ENCODE results near the gene SMARCD3. TPM values are rescaled to one million over a fixed set of nuclear protein-coding genes. Genes with fewer than 3 reads are reported as not detected.

SMARCD3 gene
- total and polyA plus RNA-seq, 2 of the 8 experiments (the other 6 are each of a cell fraction or from before 2014, with no cell fraction given): 3.0 to 5.6 TPM

DNA sequence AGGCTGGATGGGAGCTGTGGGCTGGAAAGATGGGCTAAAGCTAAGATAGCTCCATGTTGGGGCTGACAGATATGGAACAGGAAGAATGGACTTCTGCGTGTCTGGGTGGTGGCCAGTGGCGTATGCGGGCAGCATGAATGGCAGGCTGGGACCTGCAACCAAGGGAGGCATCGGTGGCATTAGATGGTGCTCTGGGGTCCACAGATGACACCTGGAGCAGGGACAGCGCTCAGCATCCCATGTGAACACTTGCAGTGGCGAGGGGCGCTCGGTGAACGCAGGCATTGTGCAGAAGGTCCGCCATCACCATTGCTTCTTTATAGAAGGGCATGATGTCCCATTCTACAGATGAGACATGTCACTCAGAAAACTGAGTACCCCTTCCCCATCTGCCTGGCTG is 21.0 kb upstream of the SMARCD3 start (continued):
- TF ChIP-seq, protein P1, sequence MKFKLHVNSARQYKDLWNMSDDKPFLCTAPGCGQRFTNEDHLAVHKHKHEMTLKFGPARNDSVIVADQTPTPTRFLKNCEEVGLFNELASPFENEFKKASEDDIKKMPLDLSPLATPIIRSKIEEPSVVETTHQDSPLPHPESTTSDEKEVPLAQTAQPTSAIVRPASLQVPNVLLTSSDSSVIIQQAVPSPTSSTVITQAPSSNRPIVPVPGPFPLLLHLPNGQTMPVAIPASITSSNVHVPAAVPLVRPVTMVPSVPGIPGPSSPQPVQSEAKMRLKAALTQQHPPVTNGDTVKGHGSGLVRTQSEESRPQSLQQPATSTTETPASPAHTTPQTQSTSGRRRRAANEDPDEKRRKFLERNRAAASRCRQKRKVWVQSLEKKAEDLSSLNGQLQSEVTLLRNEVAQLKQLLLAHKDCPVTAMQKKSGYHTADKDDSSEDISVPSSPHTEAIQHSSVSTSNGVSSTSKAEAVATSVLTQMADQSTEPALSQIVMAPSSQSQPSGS (IDR thresholded peaks at IDR 0.05; ENCODE audit: low read length): no peak
- TF ChIP-seq ASH2L (IDR thresholded peaks at IDR 0.05; ENCODE audit: low read length): no peak
- no peak for TF ChIP-seq CBX8 (IDR thresholded peaks at IDR 0.05; ENCODE audit: borderline replicate concordance, low read depth, low read length)
- TF ChIP-seq, protein P2, sequence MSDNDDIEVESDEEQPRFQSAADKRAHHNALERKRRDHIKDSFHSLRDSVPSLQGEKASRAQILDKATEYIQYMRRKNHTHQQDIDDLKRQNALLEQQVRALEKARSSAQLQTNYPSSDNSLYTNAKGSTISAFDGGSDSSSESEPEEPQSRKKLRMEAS (IDR thresholded peaks at IDR 0.05): no peak

All from H1 (cell line).